HEK293 (cell line): Measurements from ENCODE around the gene TANC1.

Experiments
- CTCF ChIP-seq: fragments of 450-650 bp; formaldehyde crosslinking; IDR thresholded peaks from 2 replicates; pipeline ENCODE4 v1.5.1; 2016; ENCODE audit warnings: missing biosample characterization, missing genetic modification characterization
- GLIS2 ChIP-seq: fragments of 450-650 bp; formaldehyde crosslinking; IDR thresholded peaks from 2 replicates; pipeline ENCODE4 v1.5.1; 2016; ENCODE audit warnings: missing biosample characterization, missing genetic modification characterization
- KLF10 ChIP-seq: fragments of 450-650 bp; IDR thresholded peaks from 2 replicates; pipeline ENCODE4 v1.5.1; 2018; ENCODE audit warnings: missing biosample characterization, mild to moderate bottlenecking, missing genetic modification characterization
- MEIS1 ChIP-seq: sonication (generic); formaldehyde crosslinking; IDR thresholded peaks from 2 replicates; pipeline ENCODE4 v1.8.1; 2022; ENCODE audit warnings: missing genetic modification reagents, mild to moderate bottlenecking, borderline replicate concordance
- PBX3 ChIP-seq: sonication (generic); formaldehyde crosslinking; IDR thresholded peaks from 2 replicates; pipeline ENCODE4 v1.8.1; 2022; ENCODE audit warnings: mild to moderate bottlenecking, moderate library complexity, missing genetic modification reagents
- REST ChIP-seq: fragments of 450-650 bp; formaldehyde crosslinking; IDR thresholded peaks from 2 replicates; pipeline ENCODE4 v1.5.1; 2016; ENCODE audit warnings: missing biosample characterization, missing genetic modification characterization
- ZBTB1 ChIP-seq: fragments of 450-650 bp; formaldehyde crosslinking; IDR thresholded peaks from 2 replicates; pipeline ENCODE4 v1.5.1; 2016; ENCODE audit warnings: missing biosample characterization, missing genetic modification characterization
- ZBTB44 ChIP-seq: fragments of 450-650 bp; IDR thresholded peaks from 2 replicates; pipeline ENCODE4 v1.5.1; 2018; ENCODE audit warnings: missing biosample characterization, mild to moderate bottlenecking, missing genetic modification characterization
- ZNF510 ChIP-seq: fragments of 450-650 bp; formaldehyde crosslinking; IDR thresholded peaks from 2 replicates; pipeline ENCODE4 v1.5.1; 2018; ENCODE audit warnings: mild to moderate bottlenecking, missing genetic modification characterization, missing biosample characterization; ENCODE audit not compliant: insufficient replicate concordance
- ZNF658 ChIP-seq: fragments of 450-650 bp; formaldehyde crosslinking; IDR thresholded peaks from 2 replicates; pipeline ENCODE4; 2016; ENCODE audit warnings: missing biosample characterization, missing genetic modification characterization
- ZNF747 ChIP-seq: fragments of 450-650 bp; formaldehyde crosslinking; IDR thresholded peaks from 2 replicates; pipeline ENCODE4 v1.5.1; 2016; ENCODE audit warnings: missing biosample characterization, missing genetic modification characterization

- TF ChIP-seq CTCF (no peak), ZNF510 (tag by site-specific recombination) (no peak), GLIS2 (tag by site-specific recombination) (no peak), ZBTB44 (tag by site-specific recombination) (no peak), REST (tag by site-specific recombination) (no peak), MEIS1 (CRISPR knock-in tag) (no peak), ZNF747 (tag by site-specific recombination) (no peak), KLF10 (no peak), ZBTB1 (no peak), ZNF658 (tag by site-specific recombination) (no peak), PBX3 (no peak)
Measured at GRCh38 chr2:159155791-159156190, 187.4 kb downstream of the TANC1 start.
